Measurements from ENCODE around the gene CIAO3. TPM values are rescaled to one million over a fixed set of nuclear protein-coding genes. Genes with fewer than 3 reads are reported as not detected.
A peak's percentile ranks its signal among the peaks of the same experiment; 100 is the strongest.
"Not testable (repeated sequence)": the region's sequence is repeated elsewhere in the genome, so short reads cannot be mapped to it uniquely, and the experiment has no call there.

Gene CIAO3
- total RNA-seq, 4 donors from 2014 or later = 73.4 to 164 (median 117) TPM

- no peak overlapping the region for H3K4me3 ChIP-seq
- no peaks in the 10 kb centered on the region for H3K36me3 ChIP-seq
- no peak overlapping the region for H3K27ac ChIP-seq
- no peak for TF ChIP-seq CTCF (IDR thresholded peaks at IDR 0.05)
- no peak for TF ChIP-seq POLR2A (IDR thresholded peaks at IDR 0.05)
- DNase-seq = no peak
- peaks cover 0 to 9% of the 10 kb centered on the region in 2 donors for H3K27me3 ChIP-seq
- H3K4me1 ChIP-seq = peaks cover 4 to 32% (median 13%) of the 10 kb centered on the region in 4 donors
- no peaks in the 10 kb centered on the region for H3K9me3 ChIP-seq
Measured at GRCh38 chr16:714079-714478, 26.7 kb downstream of the CIAO3 start.

GRCh38 chr16:712740-713250 is 28.0 kb downstream of the CIAO3 start:
- H3K27me3 ChIP-seq = peaks cover 0 to 11% of the 10 kb centered on the region in 2 donors
- not testable (repeated sequence) for H3K36me3 ChIP-seq, H3K9me3 ChIP-seq, H3K4me3 ChIP-seq, H3K27ac ChIP-seq
- peak in 2 of 3 donors; percentile 55 to 74 for DNase-seq
- peak in 5 of 6 experiments; percentile 29 to 43 (median 34) for TF ChIP-seq CTCF (IDR thresholded peaks at IDR 0.05)
- H3K4me1 ChIP-seq = peaks cover 4 to 24% (median 13%) of the 10 kb centered on the region in 4 donors

GRCh38 chr16:711548-712320 is 29.1 kb downstream of the CIAO3 start:
- no peak overlapping the region for H3K27ac ChIP-seq
- TF ChIP-seq POLR2A (IDR thresholded peaks at IDR 0.05) = no peak
- TF ChIP-seq CTCF (IDR thresholded peaks at IDR 0.05) = peak; percentile 85 to 97 (median 92)
- H3K9me3 ChIP-seq = no peaks in the 10 kb centered on the region

GRCh38 chr16:711084-711483 is 29.7 kb downstream of the CIAO3 start:
- no peak for DNase-seq
- peaks cover 0 to 25% of the 10 kb centered on the region in 2 donors for H3K27me3 ChIP-seq
- TF ChIP-seq POLR2A (IDR thresholded peaks at IDR 0.05) (no peak), CTCF (IDR thresholded peaks at IDR 0.05) (no peak)
- H3K4me1 ChIP-seq = peaks cover 2 to 20% (median 11%) of the 10 kb centered on the region in 4 donors
- H3K9me3 ChIP-seq = no peaks in the 10 kb centered on the region
- no peak overlapping the region for H3K4me3 ChIP-seq
- H3K27ac ChIP-seq = no peak overlapping the region
- H3K36me3 ChIP-seq = no peaks in the 10 kb centered on the region

More at GRCh38 chr16:711548-712320, 29.1 kb downstream of the CIAO3 start:
- peaks cover 0 to 18% of the 10 kb centered on the region in 2 donors for H3K27me3 ChIP-seq
- H3K4me3 ChIP-seq = no peak overlapping the region
- H3K36me3 ChIP-seq = no peaks in the 10 kb centered on the region
- peak; percentile 68 to 89 (median 87) for DNase-seq
- H3K4me1 ChIP-seq = peaks cover 4 to 24% (median 13%) of the 10 kb centered on the region in 4 donors

- no peaks in the 10 kb centered on the region for H3K9me3 ChIP-seq
- no peak overlapping the region for H3K4me3 ChIP-seq
- no peak for DNase-seq
- H3K36me3 ChIP-seq = no peaks in the 10 kb centered on the region
- no peak overlapping the region for H3K27ac ChIP-seq
- peaks cover 0 to 18% (median 6%) of the 10 kb centered on the region in 4 donors for H3K4me1 ChIP-seq
- H3K27me3 ChIP-seq = peaks cover 0 to 27% of the 10 kb centered on the region in 2 donors
- TF ChIP-seq POLR2A (IDR thresholded peaks at IDR 0.05) (no peak), CTCF (IDR thresholded peaks at IDR 0.05) (no peak)
Measured at GRCh38 chr16:710500-711075, 30.2 kb downstream of the CIAO3 start.
